Bone marrow (tissue), 2 donors: Measurements from ENCODE around the gene MCRS1.
"Not testable (repeated sequence)": the region's sequence is repeated elsewhere in the genome, so short reads cannot be mapped to it uniquely, and the experiment has no call there.

ENCODE experiments used
- DNase-seq, 2 donors: peaks; one replicate each; lab custom pipeline; 2025; lab: John Stamatoyannopoulos, UW

The MCRS1 gene

DNA sequence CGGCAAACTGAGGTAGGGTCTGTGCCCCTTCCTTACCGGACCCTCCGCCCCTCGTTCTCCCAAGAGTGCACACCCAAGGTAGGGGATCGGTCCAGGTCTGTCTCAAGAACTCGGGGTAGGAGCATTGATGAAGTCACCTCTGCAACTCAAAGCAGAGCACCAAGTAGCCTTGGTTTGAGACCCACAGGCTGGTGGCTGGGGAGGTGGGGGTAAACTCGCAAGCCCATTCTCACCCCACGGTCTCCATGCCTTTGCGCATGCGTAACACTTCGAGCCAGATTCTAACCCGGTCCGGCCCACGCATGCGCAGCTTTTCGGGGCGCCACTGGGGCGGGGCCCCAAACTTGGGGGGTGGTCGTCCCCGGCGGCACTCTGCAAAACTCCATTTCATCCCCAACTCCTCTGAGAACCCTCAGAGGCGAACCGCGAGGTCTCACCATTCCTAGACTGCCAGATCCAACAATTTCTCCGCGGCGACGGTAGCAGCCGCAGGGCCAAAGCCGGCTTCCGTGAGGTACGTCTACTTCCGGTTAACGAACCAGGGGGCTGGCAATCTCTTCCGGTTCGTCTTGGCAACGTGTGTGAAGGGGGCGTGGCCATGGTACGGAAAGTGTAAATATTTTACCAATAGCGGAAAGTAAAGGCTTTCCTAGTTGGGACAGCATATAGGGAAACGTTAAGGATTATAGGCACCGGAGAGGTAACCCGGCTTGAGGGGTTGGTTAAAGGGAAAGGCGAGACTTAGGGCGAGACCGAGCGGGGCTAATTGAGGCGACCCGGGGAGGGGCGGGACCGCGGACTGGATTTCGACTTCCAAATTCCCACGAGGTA is at the start of gene MCRS1:
TSS of gene MCRS1 (minus strand) at position 532 of the 831 bp plus-strand sequence. CDS start 1,411 bp downstream, outside the sequence.
- DNase-seq = peak; percentile 90 to 92

- DNase-seq = no peak
Observed at GRCh38 chr12:49616533-49617219, 48.7 kb upstream of the MCRS1 start.

GRCh38 chr12:49615725-49616124 is 47.8 kb upstream of the MCRS1 start:
- DNase-seq = no peak

DNA sequence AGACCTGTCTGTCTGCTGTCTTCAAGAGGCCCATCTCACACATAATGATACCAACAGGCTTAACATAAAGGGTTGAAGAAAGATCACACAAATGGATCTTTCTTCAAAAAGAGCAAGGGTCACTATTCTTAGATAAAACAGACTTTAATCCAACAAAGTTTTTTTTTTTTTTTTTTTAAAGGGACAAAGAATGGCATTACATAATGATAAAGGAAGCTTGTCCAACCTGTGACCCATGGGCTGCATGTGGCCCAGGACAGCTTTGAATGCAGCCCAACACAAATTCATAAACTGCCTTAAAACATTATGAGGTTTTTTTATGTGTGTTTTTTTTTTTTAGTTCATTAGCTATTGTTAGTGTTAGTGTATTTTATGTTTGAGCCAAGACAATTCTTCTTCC is 44.3 kb upstream of the MCRS1 start:
- no peak for DNase-seq

DNA sequence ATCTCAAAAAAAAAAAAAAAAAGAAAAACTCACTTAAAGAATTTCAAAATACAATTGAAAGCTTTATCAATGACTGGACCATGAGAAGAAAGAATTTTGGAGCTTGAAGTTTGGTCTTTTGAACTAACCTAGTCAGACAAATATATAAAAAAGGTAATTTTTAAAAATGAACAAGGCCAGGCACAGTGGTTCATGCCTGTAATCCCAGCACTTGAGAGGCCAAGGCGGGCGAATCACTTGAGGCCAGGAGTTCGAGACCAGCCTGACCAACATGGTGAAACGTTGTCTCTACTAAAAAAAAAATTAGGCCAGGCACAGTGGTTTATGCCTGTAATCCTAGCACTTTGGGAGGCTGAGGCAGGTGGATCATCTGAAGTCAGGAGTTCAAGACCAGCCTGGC is 42.8 kb upstream of the MCRS1 start:
- not testable (repeated sequence) for DNase-seq

- DNase-seq = no peak
Observed at GRCh38 chr12:49609875-49610154, 41.9 kb upstream of the MCRS1 start.

DNA sequence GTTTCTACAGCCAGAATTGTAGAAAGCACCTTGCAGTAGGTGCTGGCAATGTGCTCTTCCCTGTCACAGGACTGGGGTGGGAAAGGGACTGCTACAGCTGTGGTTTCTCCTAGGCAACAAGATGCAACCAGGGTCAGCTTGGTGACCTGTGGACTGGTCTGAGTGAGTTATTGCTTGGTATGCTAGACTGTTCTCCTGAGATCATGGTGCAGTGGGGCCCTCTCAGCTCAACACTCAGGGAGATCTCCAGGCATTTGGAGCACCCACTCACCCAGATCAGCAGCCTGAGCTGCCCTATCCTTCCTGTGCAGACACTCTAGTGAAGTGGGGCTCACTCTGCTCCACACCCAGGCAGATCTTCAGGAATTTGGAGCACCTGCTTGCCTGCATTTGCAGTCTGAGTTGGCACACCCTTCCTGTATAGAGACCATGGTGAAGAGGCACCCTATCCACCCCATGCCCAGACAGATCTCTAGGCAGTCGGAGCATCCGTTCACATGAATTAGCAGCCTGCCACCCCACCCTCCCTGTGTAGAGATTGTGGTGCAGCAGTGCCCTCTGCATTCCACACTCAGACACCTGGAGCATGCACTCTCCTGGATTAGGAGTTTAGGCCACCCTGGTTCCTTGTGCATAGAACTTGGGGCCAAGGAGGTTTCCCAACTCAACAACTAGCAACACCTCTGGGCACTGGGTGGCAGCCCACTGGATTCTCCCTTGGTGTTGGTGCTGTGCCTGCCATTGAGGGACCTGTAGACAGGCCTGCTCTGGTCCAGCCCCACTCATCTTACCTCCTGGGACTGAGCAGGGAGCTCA is 41.3 kb upstream of the MCRS1 start:
- DNase-seq = no peak

DNA sequence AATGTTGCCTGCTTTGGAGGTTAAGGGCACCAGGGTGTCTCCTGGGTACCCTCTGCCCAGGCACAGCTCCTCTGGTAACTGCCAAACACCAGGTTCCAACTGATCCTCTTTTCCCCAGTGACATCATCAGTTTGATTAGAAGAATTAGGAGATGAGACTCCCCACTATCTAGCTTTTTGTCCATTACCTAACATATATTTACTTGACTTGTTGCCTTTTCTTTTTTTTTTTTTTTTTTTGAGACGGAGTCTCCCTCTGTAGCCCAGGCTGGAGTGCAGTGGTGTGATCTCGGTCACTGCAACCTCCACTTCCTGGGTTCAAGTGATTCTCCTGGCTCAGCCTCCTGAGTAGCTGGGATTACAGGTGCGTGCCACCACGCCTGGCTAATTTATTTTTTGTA is 37.6 kb upstream of the MCRS1 start, which contains the start of gene FAM186B:
TSS of gene FAM186B (minus strand) at position 101 of the 400 bp plus-strand sequence. CDS start 162 bp downstream, outside the sequence.
- DNase-seq = not testable (repeated sequence)

DNA sequence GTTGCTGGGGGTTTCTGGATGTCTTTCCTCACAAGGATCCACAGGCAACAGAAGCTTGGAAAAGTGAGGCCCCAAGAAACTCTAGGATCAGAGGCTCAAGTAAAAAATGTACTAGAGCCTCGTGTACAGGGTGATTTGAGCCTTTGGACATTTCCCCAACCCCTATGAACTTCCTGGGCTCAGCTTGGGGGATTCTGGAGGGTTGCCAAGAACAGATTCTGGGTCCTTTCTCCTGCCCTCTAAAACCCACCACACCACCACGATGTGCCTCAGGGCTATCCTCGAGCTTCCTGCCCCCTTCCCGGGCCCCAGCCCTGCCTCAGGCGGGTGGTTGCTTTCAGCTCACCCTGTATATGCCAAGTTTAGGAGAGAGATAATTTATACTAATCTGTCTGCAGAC is 36.9 kb upstream of the MCRS1 start:
- no peak for DNase-seq

- no peak for DNase-seq
Observed at GRCh38 chr12:49603721-49604120, 35.8 kb upstream of the MCRS1 start.

GRCh38 chr12:49599961-49600360 is 32.0 kb upstream of the MCRS1 start:
- no peak for DNase-seq

DNA sequence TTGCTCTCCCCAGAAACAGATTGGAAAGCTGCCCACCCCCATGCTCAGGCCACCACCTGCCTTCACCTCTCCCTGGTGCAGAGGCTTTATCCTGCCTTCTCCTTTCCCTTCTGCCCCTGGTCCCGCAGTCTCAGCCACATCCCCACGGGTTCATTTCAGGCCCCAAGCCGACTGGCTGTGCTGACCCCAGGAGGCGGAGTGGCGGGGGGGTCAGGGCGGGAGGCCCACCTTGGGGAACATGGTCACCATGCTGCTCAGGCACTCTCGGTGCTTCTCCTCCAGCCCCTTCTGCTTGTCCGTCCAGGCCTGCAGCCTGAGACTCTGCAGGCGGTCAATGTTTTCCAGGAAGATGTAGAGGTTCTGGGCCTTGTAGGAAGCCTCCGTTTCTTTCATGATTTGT is 30.6 kb upstream of the MCRS1 start:
- DNase-seq = no peak

DNA sequence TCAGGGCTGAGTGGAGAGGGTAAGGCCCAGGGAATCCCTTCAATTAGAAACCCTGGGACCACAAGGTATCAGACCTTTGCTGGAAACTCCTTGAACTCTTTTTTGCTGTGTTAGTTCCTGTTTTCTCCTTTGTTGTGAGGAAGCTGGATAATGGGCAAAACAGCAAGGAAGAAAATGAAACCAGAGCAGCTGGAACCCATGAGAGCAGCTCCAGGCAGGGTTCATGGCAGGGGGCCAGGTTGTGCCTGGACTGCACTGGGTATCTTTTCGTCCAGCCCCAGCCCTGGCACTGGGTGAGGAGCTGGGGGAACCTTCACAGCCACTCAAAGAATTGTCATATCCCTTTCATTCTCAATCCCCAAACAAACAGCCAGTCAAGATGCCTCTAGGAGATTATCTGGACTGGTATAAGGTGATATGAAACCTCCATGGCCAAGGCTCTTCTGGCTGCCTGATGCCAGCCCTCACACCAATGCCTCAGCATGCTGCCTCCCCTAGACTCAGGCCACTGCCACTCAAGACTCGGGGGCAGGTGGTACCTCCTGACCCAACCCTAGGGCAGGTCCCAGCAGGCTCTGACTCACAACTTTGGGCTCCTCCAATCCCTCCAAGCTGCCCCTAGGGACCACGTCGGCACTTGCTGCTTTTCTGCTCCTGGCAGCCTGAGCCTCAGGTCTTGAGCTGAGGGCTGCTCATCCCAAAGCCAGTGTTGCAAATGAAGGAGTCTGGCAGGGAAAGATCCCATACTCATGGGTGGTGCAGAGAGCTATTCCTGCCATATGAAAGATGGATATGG is 21.0 kb upstream of the MCRS1 start:
- DNase-seq = no peak

- no peak for DNase-seq
Observed at GRCh38 chr12:49588281-49588680, 20.3 kb upstream of the MCRS1 start.

- DNase-seq = no peak
Observed at GRCh38 chr12:49587174-49587908, 19.4 kb upstream of the MCRS1 start.

GRCh38 chr12:49585477-49586459 is 17.8 kb upstream of the MCRS1 start:
- no peak for DNase-seq

GRCh38 chr12:49584591-49584990 is 16.6 kb upstream of the MCRS1 start:
- DNase-seq = no peak

- DNase-seq = no peak
Observed at GRCh38 chr12:49583366-49584094, 15.6 kb upstream of the MCRS1 start.

DNA sequence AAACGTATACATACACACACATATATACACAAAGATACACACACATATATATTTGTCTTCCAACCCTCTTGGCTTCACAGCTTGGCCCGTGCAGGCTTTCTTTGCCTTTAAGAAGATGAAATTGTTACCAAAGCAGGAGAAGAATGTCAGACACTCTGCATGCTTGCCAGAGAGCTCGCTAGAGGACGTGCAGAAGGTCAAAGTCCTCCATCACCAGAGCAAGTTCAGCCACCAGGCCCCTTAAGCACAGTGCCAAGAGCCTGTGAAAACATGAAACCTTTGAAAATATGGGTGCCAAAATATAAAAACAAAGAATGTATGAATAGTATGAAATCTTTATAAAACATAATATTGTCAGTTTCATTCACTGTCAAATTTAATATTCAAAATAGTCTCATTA is 14.9 kb upstream of the MCRS1 start:
- no peak for DNase-seq
